GM23338 (cell line): ENCODE data around the gene DYNLT2B. TPM values are rescaled to one million over a fixed set of nuclear protein-coding genes. Genes with fewer than 3 reads are reported as not detected.
A peak's percentile ranks its signal among the peaks of the same experiment; 100 is the strongest.

Source experiments
- ATAC-seq: fragments of 200-7000 bp; cut with Tn5 transposase; 3 replicates; pipeline ENCODE4 v1.9.1; 2020
- DNase-seq: peaks from one replicate; pipeline ENCODE4 v3.0.0-alpha.2; 2015; ENCODE audit warnings: low spot score
- H2AFZ ChIP-seq: fragments of 200-600 bp; sonication (generic); 2 replicates; pipeline ENCODE4 v1.8.0; 2016; ENCODE audit warnings: antibody characterized with exemption, mild to moderate bottlenecking, moderate library complexity
- H3F3A ChIP-seq: fragments of 200-600 bp; sonication (generic); replicated peaks from 2 replicates; pipeline ENCODE4 v1.8.0; 2017; ENCODE audit warnings: antibody characterized with exemption, mixed run types, low read depth
- H3K27ac ChIP-seq: fragments of 200-600 bp; sonication (generic); 2 replicates; pipeline ENCODE4 v1.6.1; 2016; ENCODE audit warnings: low read depth
- H3K27me3 ChIP-seq: fragments of 200-600 bp; sonication (generic); 2 replicates; pipeline ENCODE4 v1.8.0; 2016; ENCODE audit warnings: mild to moderate bottlenecking, mixed run types, moderate library complexity; ENCODE audit not compliant: insufficient read depth
- H3K36me3 ChIP-seq: fragments of 200-600 bp; sonication (generic); 2 replicates; pipeline ENCODE4 v1.8.0; 2016; ENCODE audit warnings: mild to moderate bottlenecking; ENCODE audit not compliant: insufficient read depth
- H3K4me1 ChIP-seq: fragments of 200-600 bp; sonication (generic); 2 replicates; pipeline ENCODE4 v1.8.0; 2016; ENCODE audit warnings: mild to moderate bottlenecking, moderate library complexity; ENCODE audit not compliant: insufficient read depth
- H3K4me2 ChIP-seq: fragments of 200-600 bp; sonication (generic); 2 replicates; pipeline ENCODE4 v1.7.1; 2017; ENCODE audit warnings: mixed run types
- H3K4me3 ChIP-seq: fragments of 200-600 bp; sonication (generic); 2 replicates; pipeline ENCODE4 v1.6.1; 2016; ENCODE audit warnings: mixed run types
- H3K79me2 ChIP-seq: fragments of 200-600 bp; sonication (generic); replicated peaks from 2 replicates; pipeline ENCODE4 v1.8.0; 2017; ENCODE audit warnings: mild to moderate bottlenecking; ENCODE audit not compliant: insufficient read depth
- H3K9me2 ChIP-seq: fragments of 200-600 bp; sonication (generic); 2 replicates; pipeline ENCODE4 v1.8.0; 2017; ENCODE audit not compliant: insufficient read depth
- H4K20me1 ChIP-seq: fragments of 200-600 bp; sonication (generic); replicated peaks from 2 replicates; pipeline ENCODE4 v1.8.0; 2017; ENCODE audit warnings: mild to moderate bottlenecking; ENCODE audit not compliant: insufficient read depth
- H3K27ac Mint-ChIP-seq: 2 replicates; pipeline ENCODE4 v1.8.0; 2020; ENCODE audit warnings: inconsistent platforms, mild to moderate bottlenecking, moderate library complexity, mixed read lengths
- H3K27me3 Mint-ChIP-seq: 3 replicates; pipeline ENCODE4 v1.8.0; 2022; ENCODE audit warnings: low read depth, mild to moderate bottlenecking, moderate library complexity, mixed read lengths, inconsistent platforms; ENCODE audit not compliant: insufficient read depth, poor library complexity
- H3K36me3 Mint-ChIP-seq: 3 replicates; pipeline ENCODE4 v1.8.0; 2021; ENCODE audit warnings: low read depth, mild to moderate bottlenecking, inconsistent platforms, moderate library complexity, mixed read lengths
- H3K4me1 Mint-ChIP-seq: 3 replicates; pipeline ENCODE4 v1.8.0; 2020; ENCODE audit warnings: mild to moderate bottlenecking, inconsistent platforms, mixed read lengths
- H3K4me3 Mint-ChIP-seq: 3 replicates; pipeline ENCODE4 v1.8.0; 2021; ENCODE audit warnings: moderate library complexity, mild to moderate bottlenecking, inconsistent platforms, mixed read lengths
- H3K9me3 Mint-ChIP-seq: 3 replicates; pipeline ENCODE4 v1.8.0; 2020; ENCODE audit warnings: moderate library complexity, mild to moderate bottlenecking, inconsistent platforms, mixed read lengths
- CREB1 ChIP-seq: fragments of 250-450 bp; sonication (Bioruptor Pico); IDR thresholded peaks from 2 replicates; pipeline ENCODE4 v1.5.0; 2020; ENCODE audit warnings: low read depth, mild to moderate bottlenecking, moderate library complexity
- ETS1 ChIP-seq: IDR thresholded peaks from 2 replicates; pipeline ENCODE4 v1.6.1; 2016; ENCODE audit warnings: antibody characterized with exemption
- EZH2 ChIP-seq: fragments of 200-600 bp; sonication (generic); IDR thresholded peaks from one replicate; pipeline ENCODE4 v1.8.0; 2017; ENCODE audit warnings: antibody characterized with exemption, mild to moderate bottlenecking, low read depth; ENCODE audit not compliant: unreplicated experiment
- EZH2phosphoT487 ChIP-seq: fragments of 200-600 bp; sonication (generic); IDR thresholded peaks from one replicate; pipeline ENCODE4 v1.8.1; 2018; ENCODE audit warnings: antibody characterized with exemption; ENCODE audit not compliant: unreplicated experiment
- JUNB ChIP-seq: IDR thresholded peaks from one replicate; pipeline ENCODE4 v1.6.1; 2016; ENCODE audit warnings: antibody characterized with exemption; ENCODE audit not compliant: unreplicated experiment
- NANOG ChIP-seq: IDR thresholded peaks from 2 replicates; pipeline ENCODE4 v1.6.1; 2016; ENCODE audit warnings: antibody characterized with exemption, borderline replicate concordance
- POLR2AphosphoS5 ChIP-seq: IDR thresholded peaks from 2 replicates; pipeline ENCODE4 v1.6.1; 2016; ENCODE audit warnings: antibody characterized with exemption, low read depth
- STAT1 ChIP-seq: IDR thresholded peaks from one replicate; pipeline ENCODE4 v1.6.1; 2016; ENCODE audit warnings: antibody characterized with exemption; ENCODE audit not compliant: unreplicated experiment
- ZNF114 ChIP-seq: fragments of 250-450 bp; sonication (Bioruptor Pico); IDR thresholded peaks from 2 replicates; pipeline ENCODE4 v1.5.0; 2020; ENCODE audit warnings: mild to moderate bottlenecking, moderate library complexity
- ZNF331 ChIP-seq: fragments of 250-450 bp; sonication (Bioruptor Pico); IDR thresholded peaks from 2 replicates; pipeline ENCODE4 v1.5.0; 2020; ENCODE audit warnings: low read depth, mild to moderate bottlenecking, moderate library complexity
- ZNF462 ChIP-seq: fragments of 250-450 bp; sonication (Bioruptor Pico); IDR thresholded peaks from 2 replicates; pipeline ENCODE4 v1.5.0; 2020; ENCODE audit warnings: mild to moderate bottlenecking, moderate library complexity
- polyA plus RNA-seq: library from polyadenylated mRNA; unstranded; fragments of >200 nt; fragmentation: Nextera tagmentation; extraction: Ambion mirVana; gene quantifications from 2 replicates; pipeline ENCODE4 v1.2.1, GENCODE V29; 2016
- total RNA-seq: library from RNA; depleted of rRNA; stranded (reverse); fragments of >200 nt; shearing (Covaris generic); gene quantifications from 2 replicates; pipeline ENCODE4 v1.2.3, GENCODE V29; 2014
- TF ChIP-seq, protein P1 (sequence below), 2 experiments: fragments of 200-600 bp in 1 of 2; sonication (generic) in 1 of 2; conservative IDR thresholded peaks; 2 replicates each; pipeline versions ENCODE4 v1.5.1 to v1.6.1; 2016 to 2017; ENCODE audit warnings: antibody characterized with exemption in 2 of 2, low read depth in 2 of 2, mild to moderate bottlenecking in 2 of 2, moderate library complexity in 1 of 2
- TF ChIP-seq, protein P2 (sequence below): IDR thresholded peaks from one replicate; pipeline ENCODE4 v1.6.1; 2018; ENCODE audit warnings: antibody characterized with exemption; ENCODE audit not compliant: unreplicated experiment

The DYNLT2B gene
- total and polyA plus RNA-seq, 2 experiments from 2014 or later: 11.3 to 42.7 TPM

DNA sequence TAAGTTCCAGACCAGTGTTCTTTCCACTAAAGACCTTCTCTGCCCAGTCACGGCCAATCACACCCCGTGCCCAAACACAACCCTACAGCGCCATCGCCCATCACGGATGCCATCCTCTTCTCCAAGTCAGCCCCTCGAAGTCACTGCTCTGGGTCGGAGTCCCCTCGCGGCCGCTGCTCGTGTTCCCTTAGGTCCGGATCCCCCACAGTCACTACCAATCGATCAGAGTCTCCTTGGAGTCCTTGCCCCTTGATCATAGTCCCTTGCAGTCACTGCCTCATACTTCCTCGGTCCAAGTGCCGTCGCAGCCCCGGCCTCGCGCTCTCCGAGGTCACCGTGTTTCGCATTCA, 31.0 kb downstream of the DYNLT2B start:
- no peaks in the 10 kb centered on the region for H4K20me1 ChIP-seq
- Mint-ChIP-seq H3K9me3 (no peaks in the 10 kb centered on the region), H3K27ac (peak overlapping the region; percentile 99), H3K36me3 (no peaks in the 10 kb centered on the region), H3K4me1 (peaks cover 24% of the 10 kb centered on the region), H3K4me3 (peak overlapping the region; percentile 100), H3K27me3 (peaks cover 10% of the 10 kb centered on the region)
- H3K4me2 ChIP-seq: peak overlapping the region; percentile 92
- peaks cover 4% of the 10 kb centered on the region; the same call in 1 of the 2 replicates for H3F3A ChIP-seq
- no peaks in the 10 kb centered on the region for H3K27me3 ChIP-seq
- H3K4me1 ChIP-seq: peaks cover 10% of the 10 kb centered on the region
- peak; percentile 45 for DNase-seq
- peaks cover 49% of the 10 kb centered on the region for H3K79me2 ChIP-seq
- H2AFZ ChIP-seq: peak overlapping the region; percentile 96
- ATAC-seq: peak; percentile 15
- no peaks in the 10 kb centered on the region for H3K36me3 ChIP-seq
- peak overlapping the region; percentile 92 for H3K4me3 ChIP-seq
- TF ChIP-seq ZNF462: no peak
- TF ChIP-seq ZNF114: no peak
- TF ChIP-seq JUNB: no peak
- no peak for TF ChIP-seq EZH2phosphoT487
- no peak for TF ChIP-seq NANOG
- TF ChIP-seq, protein P1, sequence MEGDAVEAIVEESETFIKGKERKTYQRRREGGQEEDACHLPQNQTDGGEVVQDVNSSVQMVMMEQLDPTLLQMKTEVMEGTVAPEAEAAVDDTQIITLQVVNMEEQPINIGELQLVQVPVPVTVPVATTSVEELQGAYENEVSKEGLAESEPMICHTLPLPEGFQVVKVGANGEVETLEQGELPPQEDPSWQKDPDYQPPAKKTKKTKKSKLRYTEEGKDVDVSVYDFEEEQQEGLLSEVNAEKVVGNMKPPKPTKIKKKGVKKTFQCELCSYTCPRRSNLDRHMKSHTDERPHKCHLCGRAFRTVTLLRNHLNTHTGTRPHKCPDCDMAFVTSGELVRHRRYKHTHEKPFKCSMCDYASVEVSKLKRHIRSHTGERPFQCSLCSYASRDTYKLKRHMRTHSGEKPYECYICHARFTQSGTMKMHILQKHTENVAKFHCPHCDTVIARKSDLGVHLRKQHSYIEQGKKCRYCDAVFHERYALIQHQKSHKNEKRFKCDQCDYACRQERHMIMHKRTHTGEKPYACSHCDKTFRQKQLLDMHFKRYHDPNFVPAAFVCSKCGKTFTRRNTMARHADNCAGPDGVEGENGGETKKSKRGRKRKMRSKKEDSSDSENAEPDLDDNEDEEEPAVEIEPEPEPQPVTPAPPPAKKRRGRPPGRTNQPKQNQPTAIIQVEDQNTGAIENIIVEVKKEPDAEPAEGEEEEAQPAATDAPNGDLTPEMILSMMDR (conservative IDR thresholded peaks at IDR 0.05; ENCODE audit: low read depth in 2 of 2): no peak
- TF ChIP-seq ZNF331 (CRISPR knock-in tag): no peak
- TF ChIP-seq EZH2: no peak
- TF ChIP-seq POLR2AphosphoS5: no peak
- TF ChIP-seq, protein P2, sequence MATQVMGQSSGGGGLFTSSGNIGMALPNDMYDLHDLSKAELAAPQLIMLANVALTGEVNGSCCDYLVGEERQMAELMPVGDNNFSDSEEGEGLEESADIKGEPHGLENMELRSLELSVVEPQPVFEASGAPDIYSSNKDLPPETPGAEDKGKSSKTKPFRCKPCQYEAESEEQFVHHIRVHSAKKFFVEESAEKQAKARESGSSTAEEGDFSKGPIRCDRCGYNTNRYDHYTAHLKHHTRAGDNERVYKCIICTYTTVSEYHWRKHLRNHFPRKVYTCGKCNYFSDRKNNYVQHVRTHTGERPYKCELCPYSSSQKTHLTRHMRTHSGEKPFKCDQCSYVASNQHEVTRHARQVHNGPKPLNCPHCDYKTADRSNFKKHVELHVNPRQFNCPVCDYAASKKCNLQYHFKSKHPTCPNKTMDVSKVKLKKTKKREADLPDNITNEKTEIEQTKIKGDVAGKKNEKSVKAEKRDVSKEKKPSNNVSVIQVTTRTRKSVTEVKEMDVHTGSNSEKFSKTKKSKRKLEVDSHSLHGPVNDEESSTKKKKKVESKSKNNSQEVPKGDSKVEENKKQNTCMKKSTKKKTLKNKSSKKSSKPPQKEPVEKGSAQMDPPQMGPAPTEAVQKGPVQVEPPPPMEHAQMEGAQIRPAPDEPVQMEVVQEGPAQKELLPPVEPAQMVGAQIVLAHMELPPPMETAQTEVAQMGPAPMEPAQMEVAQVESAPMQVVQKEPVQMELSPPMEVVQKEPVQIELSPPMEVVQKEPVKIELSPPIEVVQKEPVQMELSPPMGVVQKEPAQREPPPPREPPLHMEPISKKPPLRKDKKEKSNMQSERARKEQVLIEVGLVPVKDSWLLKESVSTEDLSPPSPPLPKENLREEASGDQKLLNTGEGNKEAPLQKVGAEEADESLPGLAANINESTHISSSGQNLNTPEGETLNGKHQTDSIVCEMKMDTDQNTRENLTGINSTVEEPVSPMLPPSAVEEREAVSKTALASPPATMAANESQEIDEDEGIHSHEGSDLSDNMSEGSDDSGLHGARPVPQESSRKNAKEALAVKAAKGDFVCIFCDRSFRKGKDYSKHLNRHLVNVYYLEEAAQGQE: no peak
- TF ChIP-seq ETS1: no peak
- TF ChIP-seq CREB1 (CRISPR knock-in tag): no peak
- TF ChIP-seq STAT1: no peak
- H3K27ac ChIP-seq: peak overlapping the region; percentile 83
- no peaks in the 10 kb centered on the region for H3K9me2 ChIP-seq
